ENCODE data around the gene BTBD2.

DNA sequence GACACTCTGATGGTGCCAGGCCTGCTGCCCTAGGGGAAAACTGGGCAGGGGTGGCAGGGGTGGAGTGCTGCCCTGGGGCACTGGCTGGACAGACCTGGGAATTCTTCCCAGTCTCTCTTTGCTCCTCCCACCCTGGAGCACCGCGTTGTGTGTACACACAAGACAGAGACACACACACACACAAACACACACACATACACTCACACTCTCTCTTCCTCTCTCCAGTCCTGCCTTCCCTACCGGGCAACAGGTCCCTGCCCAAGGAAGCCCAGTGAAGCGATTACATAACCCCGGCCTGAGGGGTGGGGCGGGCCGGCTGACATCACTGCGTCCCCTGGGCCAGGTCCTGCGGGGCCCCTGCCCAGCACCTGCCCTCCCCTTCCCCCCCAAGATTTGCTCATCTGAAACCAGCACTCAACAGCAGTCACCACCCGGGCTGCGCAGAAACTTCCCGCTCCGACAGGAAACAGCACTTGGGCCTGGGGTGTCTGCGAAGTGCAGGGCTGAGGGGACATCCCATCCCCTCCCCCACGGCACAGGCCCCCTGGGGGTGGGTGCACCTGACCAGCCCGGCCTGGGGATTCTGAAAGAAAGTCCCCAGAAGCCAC, 34.3 kb upstream of the BTBD2 start:
- TF ChIP-seq FOXM1 (CRISPR knock-in tag; IDR thresholded peaks at IDR 0.05) (no peak), MTA3 (CRISPR knock-in tag; IDR thresholded peaks at IDR 0.05) (no peak), ZNF10 (CRISPR knock-in tag; IDR thresholded peaks at IDR 0.05; ENCODE audit: borderline replicate concordance, low read depth) (no peak), NCOA1 (CRISPR knock-in tag; IDR thresholded peaks at IDR 0.05) (no peak), SP2 (CRISPR knock-in tag; IDR thresholded peaks at IDR 0.05) (no peak), SUZ12 (IDR thresholded peaks at IDR 0.05; ENCODE audit: low read depth, low read length) (no peak), RBM22 (optimal IDR thresholded peaks at IDR 0.05; ENCODE audit: low read length) (no peak), SAFB2 (CRISPR knock-in tag; IDR thresholded peaks at IDR 0.05; ENCODE audit: borderline replicate concordance, low read depth) (no peak), SMAD3 (CRISPR knock-in tag; IDR thresholded peaks at IDR 0.05) (no peak), RXRA (CRISPR knock-in tag; IDR thresholded peaks at IDR 0.05) (peak; percentile 43; the same call in 1 of the 2 replicates)
- TF ChIP-seq, protein P1, sequence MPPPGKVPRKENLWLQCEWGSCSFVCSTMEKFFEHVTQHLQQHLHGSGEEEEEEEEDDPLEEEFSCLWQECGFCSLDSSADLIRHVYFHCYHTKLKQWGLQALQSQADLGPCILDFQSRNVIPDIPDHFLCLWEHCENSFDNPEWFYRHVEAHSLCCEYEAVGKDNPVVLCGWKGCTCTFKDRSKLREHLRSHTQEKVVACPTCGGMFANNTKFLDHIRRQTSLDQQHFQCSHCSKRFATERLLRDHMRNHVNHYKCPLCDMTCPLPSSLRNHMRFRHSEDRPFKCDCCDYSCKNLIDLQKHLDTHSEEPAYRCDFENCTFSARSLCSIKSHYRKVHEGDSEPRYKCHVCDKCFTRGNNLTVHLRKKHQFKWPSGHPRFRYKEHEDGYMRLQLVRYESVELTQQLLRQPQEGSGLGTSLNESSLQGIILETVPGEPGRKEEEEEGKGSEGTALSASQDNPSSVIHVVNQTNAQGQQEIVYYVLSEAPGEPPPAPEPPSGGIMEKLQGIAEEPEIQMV (CRISPR knock-in tag; IDR thresholded peaks at IDR 0.05; ENCODE audit: low read depth) = no peak
- TF ChIP-seq, protein P2, sequence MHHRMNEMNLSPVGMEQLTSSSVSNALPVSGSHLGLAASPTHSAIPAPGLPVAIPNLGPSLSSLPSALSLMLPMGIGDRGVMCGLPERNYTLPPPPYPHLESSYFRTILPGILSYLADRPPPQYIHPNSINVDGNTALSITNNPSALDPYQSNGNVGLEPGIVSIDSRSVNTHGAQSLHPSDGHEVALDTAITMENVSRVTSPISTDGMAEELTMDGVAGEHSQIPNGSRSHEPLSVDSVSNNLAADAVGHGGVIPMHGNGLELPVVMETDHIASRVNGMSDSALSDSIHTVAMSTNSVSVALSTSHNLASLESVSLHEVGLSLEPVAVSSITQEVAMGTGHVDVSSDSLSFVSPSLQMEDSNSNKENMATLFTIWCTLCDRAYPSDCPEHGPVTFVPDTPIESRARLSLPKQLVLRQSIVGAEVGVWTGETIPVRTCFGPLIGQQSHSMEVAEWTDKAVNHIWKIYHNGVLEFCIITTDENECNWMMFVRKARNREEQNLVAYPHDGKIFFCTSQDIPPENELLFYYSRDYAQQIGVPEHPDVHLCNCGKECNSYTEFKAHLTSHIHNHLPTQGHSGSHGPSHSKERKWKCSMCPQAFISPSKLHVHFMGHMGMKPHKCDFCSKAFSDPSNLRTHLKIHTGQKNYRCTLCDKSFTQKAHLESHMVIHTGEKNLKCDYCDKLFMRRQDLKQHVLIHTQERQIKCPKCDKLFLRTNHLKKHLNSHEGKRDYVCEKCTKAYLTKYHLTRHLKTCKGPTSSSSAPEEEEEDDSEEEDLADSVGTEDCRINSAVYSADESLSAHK (CRISPR knock-in tag; IDR thresholded peaks at IDR 0.05; ENCODE audit: borderline replicate concordance) = no peak
- TF ChIP-seq, protein P3, sequence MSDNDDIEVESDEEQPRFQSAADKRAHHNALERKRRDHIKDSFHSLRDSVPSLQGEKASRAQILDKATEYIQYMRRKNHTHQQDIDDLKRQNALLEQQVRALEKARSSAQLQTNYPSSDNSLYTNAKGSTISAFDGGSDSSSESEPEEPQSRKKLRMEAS (IDR thresholded peaks at IDR 0.05) = peak; percentile 36; the same call in 1 of the 2 replicates

Data from HepG2 (cell line).